ENCODE measurements around the gene SMARCA2.
A peak's percentile ranks its signal among the peaks of the same experiment; 100 is the strongest.

The SMARCA2 gene

DNA sequence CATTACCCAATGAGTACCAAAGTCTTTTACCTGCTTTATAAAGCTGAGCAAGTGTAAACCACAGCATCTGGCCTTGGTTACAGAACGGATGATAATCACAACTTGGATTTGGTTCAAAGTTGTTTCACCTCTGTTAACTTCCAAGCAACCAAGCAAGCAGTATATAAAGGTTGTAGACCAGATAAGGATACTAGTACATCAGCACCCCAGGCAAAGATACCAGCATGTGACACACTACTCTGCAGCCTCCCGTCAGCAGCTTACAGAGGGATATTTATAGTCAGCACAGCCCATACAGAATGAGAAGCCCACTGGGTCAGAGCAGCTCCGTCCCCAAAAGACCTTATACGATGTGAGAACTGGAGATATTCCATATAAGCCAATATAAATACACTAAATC, 193.3 kb downstream of the SMARCA2 start:
- Histone ChIP-seq H3K4me2 (ENCODE audit: low read depth, low read length, poor library complexity, severe bottlenecking) (no peak overlapping the region), H3F3A (ENCODE audit: low read depth) (no peaks in the 10 kb centered on the region), H3K4me1 (ENCODE audit: insufficient read depth, low read length, poor library complexity, severe bottlenecking) (no peaks in the 10 kb centered on the region), H3K9ac (ENCODE audit: low read depth, low read length, poor library complexity, severe bottlenecking) (no peak overlapping the region), H3K9me2 (replicated peaks; ENCODE audit: low read depth, low read length) (no peaks in the 10 kb centered on the region), H2AFZ (ENCODE audit: low read length) (no peak overlapping the region), H3K27me3 (ENCODE audit: insufficient read depth, low read length, poor library complexity, severe bottlenecking) (no peaks in the 10 kb centered on the region), H3K9me3 (ENCODE audit: insufficient read depth, low read depth, low read length) (no peaks in the 10 kb centered on the region), H3K79me2 (ENCODE audit: insufficient read depth, low read length) (no peaks in the 10 kb centered on the region), H4K20me1 (ENCODE audit: insufficient read depth, low read length, poor library complexity, severe bottlenecking) (no peaks in the 10 kb centered on the region), H3K4me3 (ENCODE audit: low read length, poor library complexity, severe bottlenecking) (no peak overlapping the region), H3K36me3 (ENCODE audit: insufficient read depth, low read length) (no peaks in the 10 kb centered on the region)
- TF ChIP-seq, protein P1, sequence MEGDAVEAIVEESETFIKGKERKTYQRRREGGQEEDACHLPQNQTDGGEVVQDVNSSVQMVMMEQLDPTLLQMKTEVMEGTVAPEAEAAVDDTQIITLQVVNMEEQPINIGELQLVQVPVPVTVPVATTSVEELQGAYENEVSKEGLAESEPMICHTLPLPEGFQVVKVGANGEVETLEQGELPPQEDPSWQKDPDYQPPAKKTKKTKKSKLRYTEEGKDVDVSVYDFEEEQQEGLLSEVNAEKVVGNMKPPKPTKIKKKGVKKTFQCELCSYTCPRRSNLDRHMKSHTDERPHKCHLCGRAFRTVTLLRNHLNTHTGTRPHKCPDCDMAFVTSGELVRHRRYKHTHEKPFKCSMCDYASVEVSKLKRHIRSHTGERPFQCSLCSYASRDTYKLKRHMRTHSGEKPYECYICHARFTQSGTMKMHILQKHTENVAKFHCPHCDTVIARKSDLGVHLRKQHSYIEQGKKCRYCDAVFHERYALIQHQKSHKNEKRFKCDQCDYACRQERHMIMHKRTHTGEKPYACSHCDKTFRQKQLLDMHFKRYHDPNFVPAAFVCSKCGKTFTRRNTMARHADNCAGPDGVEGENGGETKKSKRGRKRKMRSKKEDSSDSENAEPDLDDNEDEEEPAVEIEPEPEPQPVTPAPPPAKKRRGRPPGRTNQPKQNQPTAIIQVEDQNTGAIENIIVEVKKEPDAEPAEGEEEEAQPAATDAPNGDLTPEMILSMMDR (conservative IDR thresholded peaks at IDR 0.05; ENCODE audit: low read length) = no peak
- no peak for TF ChIP-seq EZH2phosphoT487 (IDR thresholded peaks at IDR 0.05; ENCODE audit: borderline replicate concordance)

- no peaks in the 10 kb centered on the region for H3K9me3 ChIP-seq (ENCODE audit: insufficient read depth, low read depth, low read length)
- H3K9me2 ChIP-seq (replicated peaks; ENCODE audit: low read depth, low read length) = no peaks in the 10 kb centered on the region
- 0 out of 2 replicates have a peak overlapping the region, but pooled peaks have one; percentile 1 for H2AFZ ChIP-seq (ENCODE audit: low read length)
- H3K9ac ChIP-seq (ENCODE audit: low read depth, low read length, poor library complexity, severe bottlenecking) = no peak overlapping the region
- TF ChIP-seq, protein P1 (conservative IDR thresholded peaks at IDR 0.05; ENCODE audit: low read length) = no peak
- no peak for TF ChIP-seq EZH2phosphoT487 (IDR thresholded peaks at IDR 0.05; ENCODE audit: borderline replicate concordance)
- no peaks in the 10 kb centered on the region for H3K79me2 ChIP-seq (ENCODE audit: insufficient read depth, low read length)
- H3K4me2 ChIP-seq (ENCODE audit: low read depth, low read length, poor library complexity, severe bottlenecking) = no peak overlapping the region
- H4K20me1 ChIP-seq (ENCODE audit: insufficient read depth, low read length, poor library complexity, severe bottlenecking) = no peaks in the 10 kb centered on the region
- no peaks in the 10 kb centered on the region for H3K4me1 ChIP-seq (ENCODE audit: insufficient read depth, low read length, poor library complexity, severe bottlenecking)
- no peaks in the 10 kb centered on the region for H3K27me3 ChIP-seq (ENCODE audit: insufficient read depth, low read length, poor library complexity, severe bottlenecking)
- no peak overlapping the region for H3K4me3 ChIP-seq (ENCODE audit: low read length, poor library complexity, severe bottlenecking)
- H3K36me3 ChIP-seq (ENCODE audit: insufficient read depth, low read length) = no peaks in the 10 kb centered on the region
- no peaks in the 10 kb centered on the region for H3F3A ChIP-seq (ENCODE audit: low read depth)
Observed at GRCh38 chr9:2208991-2209390, 193.8 kb downstream of the SMARCA2 start.

DNA sequence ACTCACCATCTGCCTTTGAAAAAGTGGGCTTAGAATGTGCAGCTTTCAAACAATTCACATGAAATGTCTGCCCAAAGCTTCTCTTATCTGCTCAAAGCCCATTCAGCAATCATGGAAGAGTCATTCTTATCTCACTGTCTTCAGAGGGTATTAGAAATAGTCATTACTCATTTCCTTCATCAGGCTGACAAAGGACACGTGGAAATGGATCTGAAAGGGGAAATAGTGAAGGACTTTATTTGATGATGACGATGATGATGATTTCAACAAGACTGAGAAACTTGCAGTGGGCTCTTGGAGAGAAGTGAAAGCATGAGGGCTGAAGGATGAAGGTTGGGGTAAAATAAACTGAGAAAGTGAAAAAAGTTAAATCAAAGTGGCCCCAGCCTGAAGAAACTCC, 194.3 kb downstream of the SMARCA2 start:
- 0 out of 2 replicates have a peak overlapping the region, but pooled peaks have one; percentile 1 for H2AFZ ChIP-seq (ENCODE audit: low read length)
- no peak overlapping the region for H3K4me3 ChIP-seq (ENCODE audit: low read length, poor library complexity, severe bottlenecking)
- no peaks in the 10 kb centered on the region for H3K4me1 ChIP-seq (ENCODE audit: insufficient read depth, low read length, poor library complexity, severe bottlenecking)
- H4K20me1 ChIP-seq (ENCODE audit: insufficient read depth, low read length, poor library complexity, severe bottlenecking) = no peaks in the 10 kb centered on the region
- H3K36me3 ChIP-seq (ENCODE audit: insufficient read depth, low read length) = no peaks in the 10 kb centered on the region
- no peaks in the 10 kb centered on the region for H3K9me3 ChIP-seq (ENCODE audit: insufficient read depth, low read depth, low read length)
- TF ChIP-seq EZH2phosphoT487 (IDR thresholded peaks at IDR 0.05; ENCODE audit: borderline replicate concordance) = no peak
- TF ChIP-seq, protein P1 (conservative IDR thresholded peaks at IDR 0.05; ENCODE audit: low read length) = no peak
- H3F3A ChIP-seq (ENCODE audit: low read depth) = no peaks in the 10 kb centered on the region
- H3K79me2 ChIP-seq (ENCODE audit: insufficient read depth, low read length) = no peaks in the 10 kb centered on the region
- no peak overlapping the region for H3K4me2 ChIP-seq (ENCODE audit: low read depth, low read length, poor library complexity, severe bottlenecking)
- no peak overlapping the region for H3K9ac ChIP-seq (ENCODE audit: low read depth, low read length, poor library complexity, severe bottlenecking)
- no peaks in the 10 kb centered on the region for H3K9me2 ChIP-seq (replicated peaks; ENCODE audit: low read depth, low read length)
- no peaks in the 10 kb centered on the region for H3K27me3 ChIP-seq (ENCODE audit: insufficient read depth, low read length, poor library complexity, severe bottlenecking)
